Measurements from ENCODE around the gene VIM. TPM values are rescaled to one million over a fixed set of nuclear protein-coding genes. Genes with fewer than 3 reads are reported as not detected.

VIM gene
- total RNA-seq, 1 experiment from 2014 or later: 486 TPM

GRCh38 chr10:17220652-17221100 is 7.4 kb upstream of the VIM start:
- peak overlapping the region; percentile 47 for H3K27ac Mint-ChIP-seq (ENCODE audit: unreplicated experiment)

GRCh38 chr10:17222329-17222728 is 5.7 kb upstream of the VIM start:
- Mint-ChIP-seq H3K27me3 (ENCODE audit: unreplicated experiment) (no peaks in the 10 kb centered on the region), H3K27ac (ENCODE audit: unreplicated experiment) (peak overlapping the region; percentile 43), H3K4me3 (ENCODE audit: low read depth, unreplicated experiment) (no peak overlapping the region), H3K36me3 (ENCODE audit: insufficient read depth, unreplicated experiment) (peaks cover 5% of the 10 kb centered on the region), H3K9me3 (ENCODE audit: low read depth, unreplicated experiment) (no peaks in the 10 kb centered on the region), H3K4me1 (ENCODE audit: low read depth, unreplicated experiment) (peaks cover 32% of the 10 kb centered on the region)
- no TSS peak for BruUV-seq (replicated peaks)
- no peak for DNase-seq
- TF ChIP-seq CTCF (IDR thresholded peaks at IDR 0.05; ENCODE audit: unreplicated experiment): no peak
- CTCF ChIA-PET: no interaction called here
- intact Hi-C loops (cut with micrococcal nuclease; ENCODE audit: unreplicated experiment): no loop called here

More at GRCh38 chr10:17220652-17221100, 7.4 kb upstream of the VIM start:
- peaks cover 32% of the 10 kb centered on the region for H3K4me1 Mint-ChIP-seq (ENCODE audit: low read depth, unreplicated experiment)
- BruUV-seq (replicated peaks): no TSS peak
- peaks cover 9% of the 10 kb centered on the region for H3K36me3 Mint-ChIP-seq (ENCODE audit: insufficient read depth, unreplicated experiment)
- no peaks in the 10 kb centered on the region for H3K9me3 Mint-ChIP-seq (ENCODE audit: low read depth, unreplicated experiment)
- H3K4me3 Mint-ChIP-seq (ENCODE audit: low read depth, unreplicated experiment): no peak overlapping the region
- CTCF ChIA-PET: interaction anchor here (0.5 kb wide), 1 partner anchor 82 kb away, joined by 3 read pairs; no protein-coding TSS in a partner anchor
- intact Hi-C loops (cut with micrococcal nuclease; ENCODE audit: unreplicated experiment): no loop called here
- no peak for TF ChIP-seq CTCF (IDR thresholded peaks at IDR 0.05; ENCODE audit: unreplicated experiment)
- no peak for DNase-seq
- H3K27me3 Mint-ChIP-seq (ENCODE audit: unreplicated experiment): no peaks in the 10 kb centered on the region

- Mint-ChIP-seq H3K27me3 (ENCODE audit: unreplicated experiment) (no peaks in the 10 kb centered on the region), H3K27ac (ENCODE audit: unreplicated experiment) (no peak overlapping the region), H3K9me3 (ENCODE audit: low read depth, unreplicated experiment) (no peaks in the 10 kb centered on the region), H3K4me3 (ENCODE audit: low read depth, unreplicated experiment) (no peak overlapping the region), H3K36me3 (ENCODE audit: insufficient read depth, unreplicated experiment) (peaks cover 39% of the 10 kb centered on the region), H3K4me1 (ENCODE audit: low read depth, unreplicated experiment) (peaks cover 25% of the 10 kb centered on the region)
- CTCF ChIA-PET: no interaction called here
- intact Hi-C loops (cut with micrococcal nuclease; ENCODE audit: unreplicated experiment): no loop called here
- TF ChIP-seq CTCF (IDR thresholded peaks at IDR 0.05; ENCODE audit: unreplicated experiment): no peak
- BruUV-seq (replicated peaks): no TSS peak
- DNase-seq: no peak
These were observed 2.2 kb upstream of the VIM start for GRCh38 chr10:17225808-17226207.

GRCh38 chr10:17226891-17227303 is 1.1 kb upstream of the VIM start:
- H3K9me3 Mint-ChIP-seq (ENCODE audit: low read depth, unreplicated experiment): no peaks in the 10 kb centered on the region
- H3K4me3 Mint-ChIP-seq (ENCODE audit: low read depth, unreplicated experiment): no peak overlapping the region
- H3K27me3 Mint-ChIP-seq (ENCODE audit: unreplicated experiment): no peaks in the 10 kb centered on the region
- H3K36me3 Mint-ChIP-seq (ENCODE audit: insufficient read depth, unreplicated experiment): peaks cover 50% of the 10 kb centered on the region
- DNase-seq: no peak
- no TSS peak for BruUV-seq (replicated peaks)
- H3K4me1 Mint-ChIP-seq (ENCODE audit: low read depth, unreplicated experiment): peaks cover 18% of the 10 kb centered on the region
- intact Hi-C loops (cut with micrococcal nuclease; ENCODE audit: unreplicated experiment): no loop called here
- H3K27ac Mint-ChIP-seq (ENCODE audit: unreplicated experiment): no peak overlapping the region
- TF ChIP-seq CTCF (IDR thresholded peaks at IDR 0.05; ENCODE audit: unreplicated experiment): no peak
- CTCF ChIA-PET: no interaction called here
